HepG2 (cell line): ENCODE data around the gene GTPBP6. TPM values are rescaled to one million over a fixed set of nuclear protein-coding genes. Genes with fewer than 3 reads are reported as not detected.
"Not testable (repeated sequence)": the region's sequence is repeated elsewhere in the genome, so short reads cannot be mapped to it uniquely, and the experiment has no call there.

Source experiments
- ATAC-seq: fragments of 200-7000 bp; cut with Tn5 transposase; 3 replicates; pipeline ENCODE4 v1.9.1; 2020; ENCODE audit warnings: mild to moderate bottlenecking, moderate library complexity
- BruUV-seq: library from RNA; stranded (reverse); fragments of 400-500 nt; replicated peaks from 2 replicates; lab custom pipeline; 2021; lab: Mats Ljungman, UMichigan
- CTCF ChIA-PET: fragments of 300-600 bp; formaldehyde crosslinking; extraction: SDS; loops from one replicate; lab custom pipeline; 2021; ENCODE audit warnings: low total read pairs, inconsistent platforms, low intra/inter-chr PET ratio; lab: Yijun Ruan, JAX
- POLR2A ChIA-PET: fragments of 350-600 bp; sonication (Branson Sonifier 250); formaldehyde crosslinking; loops from one replicate; lab custom pipeline; 2020; ENCODE audit warnings: antibody characterized with exemption, inconsistent platforms; lab: Yijun Ruan, JAX
- DNase-seq: peaks from one replicate; pipeline ENCODE4 v3.0.0-alpha.2; 2015; ENCODE audit warnings: low spot score
- FAIRE-seq: peaks from 3 replicates; lab custom pipeline; 2011; peaks lifted over from hg19 to GRCh38; lab: Jason Lieb, UNC
- H2AFZ ChIP-seq: one replicate; pipeline ENCODE4 v1.6.1; 2011; ENCODE audit warnings: low read length, inconsistent platforms
- H3K27ac ChIP-seq: fragments of 300-600 bp; 3 replicates; pipeline ENCODE4 v1.8.0; 2011; ENCODE audit warnings: mixed run types, mild to moderate bottlenecking, mixed read lengths, low read length, inconsistent platforms; ENCODE audit not compliant: insufficient read depth; ENCODE audit errors: extremely low read length
- H3K27me3 ChIP-seq, 2 experiments: fragments of 200-600 bp in 1 of 2; 2 replicates in 1 of 2; 3 replicates in 1 of 2; pipeline versions ENCODE4 v1.6.0 to v1.8.0; 2011; ENCODE audit warnings: low read length in 2 of 2, mild to moderate bottlenecking in 2 of 2, moderate library complexity in 2 of 2, inconsistent platforms in 1 of 2; ENCODE audit not compliant: insufficient read depth in 2 of 2, control insufficient read depth in 1 of 2
- H3K36me3 ChIP-seq, 2 experiments: fragments of 200-600 bp in 1 of 2; replicated peaks in 1 of 2; 2 replicates in 1 of 2; 3 replicates in 1 of 2; pipeline versions ENCODE4 v1.5.1 to v1.8.0; 2011; ENCODE audit warnings: low read length in 2 of 2, inconsistent platforms in 1 of 2; ENCODE audit not compliant: insufficient read depth in 2 of 2, control insufficient read depth in 1 of 2
- H3K4me1 ChIP-seq: 2 replicates; pipeline ENCODE4 v1.5.1; 2012; ENCODE audit warnings: low read length, inconsistent platforms; ENCODE audit not compliant: insufficient read depth
- H3K4me2 ChIP-seq: 2 replicates; pipeline ENCODE4 v1.6.0; 2011; ENCODE audit warnings: low read depth, low read length, inconsistent platforms
- H3K4me3 ChIP-seq, 3 experiments: fragments of 200-600 bp in 1 of 3; sonication (generic), shearing (Covaris generic) in 1 of 3; replicated peaks in 1 of 3; 2 replicates each; pipeline ENCODE4 v1.5.1; 2011 to 2016; ENCODE audit warnings: low read length in 3 of 3, inconsistent platforms in 2 of 3, low read depth in 2 of 3, mild to moderate bottlenecking in 2 of 3, control low read depth in 1 of 3, mixed read lengths in 1 of 3; ENCODE audit not compliant: insufficient read depth in 1 of 3
- H3K79me2 ChIP-seq: one replicate; pipeline ENCODE4 v1.6.1; 2011; ENCODE audit warnings: low read length, inconsistent platforms; ENCODE audit not compliant: insufficient read depth
- H3K9ac ChIP-seq: 2 replicates; pipeline ENCODE4 v1.6.0; 2011; ENCODE audit warnings: mild to moderate bottlenecking, low read depth, low read length, inconsistent platforms; ENCODE audit not compliant: insufficient read depth
- H3K9me3 ChIP-seq: 2 replicates; pipeline ENCODE4 v1.5.1; 2012; ENCODE audit warnings: mild to moderate bottlenecking, low read length
- H4K20me1 ChIP-seq: 2 replicates; pipeline ENCODE4 v1.6.0; 2011; ENCODE audit warnings: inconsistent platforms, mild to moderate bottlenecking, low read length, moderate library complexity; ENCODE audit not compliant: insufficient read depth
- HNRNPK ChIP-seq: fragments of 200-400 bp; formaldehyde crosslinking; IDR thresholded peaks from 2 replicates; pipeline ENCODE4 v1.6.1; 2018; ENCODE audit warnings: low read length, low read depth, moderate library complexity, mild to moderate bottlenecking; ENCODE audit not compliant: poor library complexity, severe bottlenecking
- KLF12 ChIP-seq: sonication (generic); formaldehyde crosslinking; IDR thresholded peaks from 2 replicates; pipeline ENCODE4 v1.4.0; 2020; ENCODE audit warnings: missing genetic modification reagents, borderline replicate concordance
- NONO ChIP-seq, 2 experiments: fragments of 450-650 bp in 1 of 2; sonication (generic) in 1 of 2; formaldehyde crosslinking in 1 of 2; IDR thresholded peaks in 1 of 2; conservative IDR thresholded peaks in 1 of 2; 2 replicates each; pipeline versions ENCODE4 v1.6.1 to v1.8.0; 2017 to 2022; ENCODE audit warnings: mild to moderate bottlenecking in 1 of 2, missing genetic modification reagents in 1 of 2, moderate library complexity in 1 of 2
- SAP130 ChIP-seq: IDR thresholded peaks from 2 replicates; pipeline ENCODE4 v1.6.1; 2016; ENCODE audit warnings: low read depth
- SIX4 ChIP-seq: sonication (generic); formaldehyde crosslinking; IDR thresholded peaks from 2 replicates; pipeline ENCODE4 v1.4.0; 2020; ENCODE audit warnings: missing genetic modification reagents
- SP5 ChIP-seq: IDR thresholded peaks from 2 replicates; pipeline ENCODE4 v1.6.1; 2016; ENCODE audit warnings: low read depth, borderline replicate concordance
- TAF1 ChIP-seq: sonication (generic); formaldehyde crosslinking; IDR thresholded peaks from 2 replicates; pipeline ENCODE4 v1.4.0; 2020; ENCODE audit warnings: missing genetic modification reagents
- ZBTB38 ChIP-seq: sonication (generic); formaldehyde crosslinking; IDR thresholded peaks from 2 replicates; pipeline ENCODE4 v1.5.1; 2020; ENCODE audit warnings: mild to moderate bottlenecking, missing genetic modification reagents
- ZKSCAN8 ChIP-seq: IDR thresholded peaks from 2 replicates; pipeline ENCODE4 v1.6.1; 2016; ENCODE audit warnings: borderline replicate concordance, missing genetic modification reagents, missing compliant biosample characterization
- ZNF281 ChIP-seq: sonication (generic); formaldehyde crosslinking; IDR thresholded peaks from 2 replicates; pipeline ENCODE4 v1.4.0; 2020; ENCODE audit warnings: missing genetic modification reagents, borderline replicate concordance
- WGBS: methylation state at CpG from one replicate; pipeline ENCODE4 v1.1.6; 2017; ENCODE audit warnings: low lambda C conversion rate; 5-methylcytosine and 5-hydroxymethylcytosine counted together
- in situ Hi-C: cut with HindIII; loops from 2 replicates; pipeline ENCODE4 v1.10.0; 2017; ENCODE audit warnings: low pct_unique_long_range_greater_than_20kb; ENCODE audit not compliant: extremely low pct_ligation_motif_present
- intact Hi-C: fragments of 100-400 bp; cut with micrococcal nuclease; formaldehyde crosslinking; loops from one replicate; pipeline ENCODE4 v1.10.0; 2022; ENCODE audit not compliant: unreplicated experiment
- polyA plus RNA-seq, 8 experiments: library from polyadenylated mRNA; depleted of rRNA in 3 of 8; stranded (reverse) in 7 of 8; unstranded in 1 of 8; fragments of >200 nt; fragmentation: Illumina TruSeq in 4 of 8; extraction: Trizol in 4 of 8; gene quantifications; 2 replicates each; pipeline versions ENCODE4 v1.2.1 to v1.2.3, GENCODE V29; 2011 to 2016; ENCODE audit warnings: low read depth in 4 of 8, missing spikeins in 1 of 8, mixed read lengths in 1 of 8; ENCODE audit not compliant: insufficient read depth in 1 of 8
- total RNA-seq, 5 experiments: library from RNA; depleted of rRNA; stranded (reverse); fragments of >200 nt; fragmentation: Illumina TruSeq; extraction: Trizol; gene quantifications; 2 replicates each; pipeline ENCODE4 v1.2.3, GENCODE V29; 2016; ENCODE audit warnings: low read depth in 1 of 5
- TF ChIP-seq, protein P1 (sequence below): sonication (generic); formaldehyde crosslinking; IDR thresholded peaks from 2 replicates; pipeline ENCODE4 v1.5.1; 2020; ENCODE audit warnings: mild to moderate bottlenecking, moderate library complexity, missing genetic modification reagents
- TF ChIP-seq, protein P2 (sequence below): sonication (generic); formaldehyde crosslinking; IDR thresholded peaks from 2 replicates; pipeline ENCODE4 v1.5.0; 2020; ENCODE audit warnings: mild to moderate bottlenecking, missing genetic modification reagents
- TF ChIP-seq, protein P3 (sequence below): IDR thresholded peaks from 2 replicates; pipeline ENCODE4 v1.6.1; 2016

Gene GTPBP6
- total and polyA plus RNA-seq, 2 of the 13 experiments (the other 11 are each of a cell fraction or from before 2014, with no cell fraction given), result 20.2 to 39.6 TPM

- ATAC-seq (0 out of 3 replicates have a peak, but pooled peaks have one; percentile 2), DNase-seq (peak; percentile 45)
- FAIRE-seq; CTCF ChIA-PET; POLR2A ChIA-PET; H3K27me3 ChIP-seq; BruUV-seq; H2AFZ ChIP-seq; H3K9me3 ChIP-seq; TF ChIP-seq NONO (IDR thresholded peaks at IDR 0.05): not testable (repeated sequence)
- Histone ChIP-seq H3K4me3 (peak overlapping the region; percentile 60 to 76 (median 67)), H3K4me1 (peaks cover 37% of the 10 kb centered on the region), H3K79me2 (peaks cover 57% of the 10 kb centered on the region), H3K9ac (peak overlapping the region; percentile 87), H3K36me3 (peaks cover 13 to 27% of the 10 kb centered on the region in 2 experiments), H3K4me2 (peak overlapping the region; percentile 99), H4K20me1 (peaks cover 32% of the 10 kb centered on the region), H3K27ac (peak overlapping the region; percentile 98)
- intact Hi-C loops (loop anchor here (5.0 kb wide), 1 partner anchor 37 kb away; the partner anchor contains the start of gene GTPBP6), in situ Hi-C loops (loop anchor here (5.0 kb wide), 1 partner anchor 37 kb away; the partner anchor contains the start of gene GTPBP6)
- 23% methylated on average over 32 of the region's 45 CpGs for whole genome bisulfite sequencing
- TF ChIP-seq KLF12 (0 out of 2 replicates have a peak, but pooled peaks have one; percentile 28), SP5 (0 out of 2 replicates have a peak, but pooled peaks have one; percentile 22), TAF1 (peak; percentile 24; the same call in 1 of the 2 replicates), SAP130 (peak; percentile 33; the same call in 1 of the 2 replicates), HNRNPK (peak; percentile 10), NONO (CRISPR knock-in tag; conservative IDR thresholded peaks at IDR 0.05) (peak; percentile 59), SIX4 (CRISPR knock-in tag) (peak; percentile 66; the same call in 1 of the 2 replicates), ZBTB38 (CRISPR knock-in tag) (peak; percentile 52; the same call in 1 of the 2 replicates), ZNF281 (CRISPR knock-in tag) (peak; percentile 37; the same call in 1 of the 2 replicates), ZKSCAN8 (0 out of 2 replicates have a peak, but pooled peaks have one; percentile 3)
- TF ChIP-seq, protein P1, sequence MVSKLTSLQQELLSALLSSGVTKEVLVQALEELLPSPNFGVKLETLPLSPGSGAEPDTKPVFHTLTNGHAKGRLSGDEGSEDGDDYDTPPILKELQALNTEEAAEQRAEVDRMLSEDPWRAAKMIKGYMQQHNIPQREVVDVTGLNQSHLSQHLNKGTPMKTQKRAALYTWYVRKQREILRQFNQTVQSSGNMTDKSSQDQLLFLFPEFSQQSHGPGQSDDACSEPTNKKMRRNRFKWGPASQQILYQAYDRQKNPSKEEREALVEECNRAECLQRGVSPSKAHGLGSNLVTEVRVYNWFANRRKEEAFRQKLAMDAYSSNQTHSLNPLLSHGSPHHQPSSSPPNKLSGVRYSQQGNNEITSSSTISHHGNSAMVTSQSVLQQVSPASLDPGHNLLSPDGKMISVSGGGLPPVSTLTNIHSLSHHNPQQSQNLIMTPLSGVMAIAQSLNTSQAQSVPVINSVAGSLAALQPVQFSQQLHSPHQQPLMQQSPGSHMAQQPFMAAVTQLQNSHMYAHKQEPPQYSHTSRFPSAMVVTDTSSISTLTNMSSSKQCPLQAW (CRISPR knock-in tag), result 0 out of 2 replicates have a peak, but pooled peaks have one; percentile 18
- TF ChIP-seq, protein P2, sequence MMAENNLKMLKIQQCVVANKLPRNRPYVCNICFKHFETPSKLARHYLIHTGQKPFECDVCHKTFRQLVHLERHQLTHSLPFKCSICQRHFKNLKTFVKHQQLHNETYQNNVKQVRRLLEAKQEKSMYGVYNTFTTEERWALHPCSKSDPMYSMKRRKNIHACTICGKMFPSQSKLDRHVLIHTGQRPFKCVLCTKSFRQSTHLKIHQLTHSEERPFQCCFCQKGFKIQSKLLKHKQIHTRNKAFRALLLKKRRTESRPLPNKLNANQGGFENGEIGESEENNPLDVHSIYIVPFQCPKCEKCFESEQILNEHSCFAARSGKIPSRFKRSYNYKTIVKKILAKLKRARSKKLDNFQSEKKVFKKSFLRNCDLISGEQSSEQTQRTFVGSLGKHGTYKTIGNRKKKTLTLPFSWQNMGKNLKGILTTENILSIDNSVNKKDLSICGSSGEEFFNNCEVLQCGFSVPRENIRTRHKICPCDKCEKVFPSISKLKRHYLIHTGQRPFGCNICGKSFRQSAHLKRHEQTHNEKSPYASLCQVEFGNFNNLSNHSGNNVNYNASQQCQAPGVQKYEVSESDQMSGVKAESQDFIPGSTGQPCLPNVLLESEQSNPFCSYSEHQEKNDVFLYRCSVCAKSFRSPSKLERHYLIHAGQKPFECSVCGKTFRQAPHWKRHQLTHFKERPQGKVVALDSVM (CRISPR knock-in tag), result peak; percentile 67
- TF ChIP-seq, protein P3, sequence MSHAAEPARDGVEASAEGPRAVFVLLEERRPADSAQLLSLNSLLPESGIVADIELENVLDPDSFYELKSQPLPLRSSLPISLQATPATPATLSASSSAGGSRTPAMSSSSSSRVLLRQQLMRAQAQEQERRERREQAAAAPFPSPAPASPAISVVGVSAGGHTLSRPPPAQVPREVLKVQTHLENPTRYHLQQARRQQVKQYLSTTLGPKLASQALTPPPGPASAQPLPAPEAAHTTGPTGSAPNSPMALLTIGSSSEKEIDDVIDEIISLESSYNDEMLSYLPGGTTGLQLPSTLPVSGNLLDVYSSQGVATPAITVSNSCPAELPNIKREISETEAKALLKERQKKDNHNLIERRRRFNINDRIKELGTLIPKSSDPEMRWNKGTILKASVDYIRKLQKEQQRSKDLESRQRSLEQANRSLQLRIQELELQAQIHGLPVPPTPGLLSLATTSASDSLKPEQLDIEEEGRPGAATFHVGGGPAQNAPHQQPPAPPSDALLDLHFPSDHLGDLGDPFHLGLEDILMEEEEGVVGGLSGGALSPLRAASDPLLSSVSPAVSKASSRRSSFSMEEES, result 0 out of 2 replicates have a peak, but pooled peaks have one; percentile 6
These were observed 38.6 kb downstream of the GTPBP6 start for GRCh38 chrX:279757-280604.
